ENCODE measurements around the gene ARRDC3.

- TF ChIP-seq CBX2 (IDR thresholded peaks at IDR 0.05; ENCODE audit: insufficient read depth, low read length, poor library complexity, severe bottlenecking): no peak
- TF ChIP-seq POLR2A (conservative IDR thresholded peaks at IDR 0.05): no peak
- no peak for TF ChIP-seq ZNF239 (CRISPR knock-in tag; IDR thresholded peaks at IDR 0.05)
- TF ChIP-seq ATF4 (CRISPR knock-in tag; IDR thresholded peaks at IDR 0.05): no peak
- no peak for TF ChIP-seq RFX1 (IDR thresholded peaks at IDR 0.05)
- no peak for TF ChIP-seq CTCF (IDR thresholded peaks at IDR 0.05 in 2 of 3, conservative IDR thresholded peaks at IDR 0.05 in 1 of 3; ENCODE audit: insufficient read depth in 2 of 3, low read depth in 1 of 3, low read length in 3 of 3)
- TF ChIP-seq CLOCK (CRISPR knock-in tag; IDR thresholded peaks at IDR 0.05; ENCODE audit: borderline replicate concordance): no peak
- TF ChIP-seq ZNF655 (CRISPR knock-in tag; IDR thresholded peaks at IDR 0.05): no peak
- no peak for TF ChIP-seq BRCA1 (IDR thresholded peaks at IDR 0.05)
- no peak for TF ChIP-seq BRCA1 (CRISPR knock-in tag; IDR thresholded peaks at IDR 0.05)
- TF ChIP-seq CHD2 (IDR thresholded peaks at IDR 0.05; ENCODE audit: low read depth, low read length): no peak
- no peak for TF ChIP-seq COPS2 (conservative IDR thresholded peaks at IDR 0.05)
- TF ChIP-seq BRD4 (IDR thresholded peaks at IDR 0.05): no peak
Observed at GRCh38 chr5:91397791-91398190, 14.7 kb upstream of the ARRDC3 start.
